GM12878 (cell line): ENCODE measurements around the gene SH2B2. TPM values are rescaled to one million over a fixed set of nuclear protein-coding genes. Genes with fewer than 3 reads are reported as not detected.

Experiments
- BACH1 ChIP-seq: fragments of 450-650 bp; IDR thresholded peaks from 2 replicates; pipeline ENCODE4 v1.6.1; 2017; ENCODE audit warnings: mild to moderate bottlenecking, borderline replicate concordance
- CHD4 ChIP-seq: fragments of 200-600 bp; sonication (generic); IDR thresholded peaks from 2 replicates; pipeline ENCODE4 v1.6.1; 2016; ENCODE audit warnings: mild to moderate bottlenecking
- FOS ChIP-seq: IDR thresholded peaks from 3 replicates; pipeline ENCODE4 v1.6.1; 2011; ENCODE audit warnings: borderline replicate concordance; ENCODE audit not compliant: insufficient read length; ENCODE audit errors: extremely low read depth
- HDAC6 ChIP-seq: fragments of 200-600 bp; sonication (generic); IDR thresholded peaks from one replicate; pipeline ENCODE4 v1.8.0; 2017; ENCODE audit warnings: antibody characterized with exemption; ENCODE audit not compliant: unreplicated experiment
- MLLT1 ChIP-seq: fragments of 450-650 bp; IDR thresholded peaks from 2 replicates; pipeline ENCODE4 v1.6.1; 2016; ENCODE audit warnings: mild to moderate bottlenecking
- PRDM15 ChIP-seq: fragments of 450-650 bp; formaldehyde crosslinking; IDR thresholded peaks from 2 replicates; pipeline ENCODE4 v1.4.0; 2020; ENCODE audit warnings: mild to moderate bottlenecking, moderate library complexity
- RBBP5 ChIP-seq: fragments of 200-600 bp; sonication (generic); conservative IDR thresholded peaks from 2 replicates; pipeline ENCODE4 v1.6.1; 2016
- RFX5 ChIP-seq: IDR thresholded peaks from 2 replicates; pipeline ENCODE4 v1.6.1; 2011; ENCODE audit warnings: low read depth, low read length, improper control_type of control experiment
- SMC3 ChIP-seq: IDR thresholded peaks from 2 replicates; pipeline ENCODE4 v1.6.1; 2011; ENCODE audit warnings: low read length, improper control_type of control experiment, borderline replicate concordance
- STAT3 ChIP-seq: IDR thresholded peaks from 2 replicates; pipeline ENCODE4 v1.6.1; 2011; ENCODE audit warnings: low read depth, low read length, improper control_type of control experiment
- TCF3 ChIP-seq: IDR thresholded peaks from 2 replicates; pipeline ENCODE4 v1.6.1; 2012; ENCODE audit warnings: low read depth, mild to moderate bottlenecking, low read length, borderline replicate concordance; ENCODE audit not compliant: insufficient read depth
- WRNIP1 ChIP-seq: IDR thresholded peaks from 2 replicates; pipeline ENCODE4 v1.6.1; 2011; ENCODE audit warnings: low read depth, low read length, improper control_type of control experiment, borderline replicate concordance
- ZBED1 ChIP-seq: IDR thresholded peaks from 2 replicates; pipeline ENCODE4 v1.6.1; 2016; ENCODE audit warnings: borderline replicate concordance
- polyA plus RNA-seq, 11 experiments: library from polyadenylated mRNA; depleted of rRNA in 4 of 11; unstranded in 6 of 11; stranded (reverse) in 5 of 11; fragments of >200 nt; fragmentation: Nextera tagmentation in 4 of 11; fragmentation: Illumina TruSeq in 1 of 11; extraction: Ambion mirVana in 4 of 11; extraction: Trizol in 1 of 11; gene quantifications; 1 replicate in 1 of 11; 2 replicates in 10 of 11; pipeline versions ENCODE4 v1.2.1 to v1.2.3, GENCODE V29; 2011 to 2016; ENCODE audit warnings: inconsistent platforms in 2 of 11, missing spikeins in 2 of 11, low read depth in 1 of 11
- total RNA-seq, 4 experiments: library from RNA; depleted of rRNA in 3 of 4; stranded (reverse); fragments of >200 nt in 3 of 4; fragmentation: Illumina TruSeq in 1 of 4; extraction: Trizol in 1 of 4; gene quantifications; 2 replicates each; pipeline versions ENCODE4 v1.2.1 to v1.2.3, GENCODE V29; 2013 to 2021
- TF ChIP-seq, protein P1 (sequence below): IDR thresholded peaks from 2 replicates; pipeline ENCODE4 v1.6.1; 2012; ENCODE audit warnings: improper control_type of control experiment, low read depth, low read length; ENCODE audit not compliant: insufficient replicate concordance
- TF ChIP-seq, protein P2 (sequence below): IDR thresholded peaks from 2 replicates; pipeline ENCODE4 v1.6.1; 2011; ENCODE audit warnings: borderline replicate concordance, low read depth, mild to moderate bottlenecking, moderate library complexity, low read length; ENCODE audit not compliant: insufficient read depth, poor library complexity, severe bottlenecking

The SH2B2 gene
- total and polyA plus RNA-seq, 10 of the 15 experiments (the other 5 are each of a cell fraction or from before 2014, with no cell fraction given), result 0.13 to 55.1 (median 7.4) TPM; not detected in 1

DNA sequence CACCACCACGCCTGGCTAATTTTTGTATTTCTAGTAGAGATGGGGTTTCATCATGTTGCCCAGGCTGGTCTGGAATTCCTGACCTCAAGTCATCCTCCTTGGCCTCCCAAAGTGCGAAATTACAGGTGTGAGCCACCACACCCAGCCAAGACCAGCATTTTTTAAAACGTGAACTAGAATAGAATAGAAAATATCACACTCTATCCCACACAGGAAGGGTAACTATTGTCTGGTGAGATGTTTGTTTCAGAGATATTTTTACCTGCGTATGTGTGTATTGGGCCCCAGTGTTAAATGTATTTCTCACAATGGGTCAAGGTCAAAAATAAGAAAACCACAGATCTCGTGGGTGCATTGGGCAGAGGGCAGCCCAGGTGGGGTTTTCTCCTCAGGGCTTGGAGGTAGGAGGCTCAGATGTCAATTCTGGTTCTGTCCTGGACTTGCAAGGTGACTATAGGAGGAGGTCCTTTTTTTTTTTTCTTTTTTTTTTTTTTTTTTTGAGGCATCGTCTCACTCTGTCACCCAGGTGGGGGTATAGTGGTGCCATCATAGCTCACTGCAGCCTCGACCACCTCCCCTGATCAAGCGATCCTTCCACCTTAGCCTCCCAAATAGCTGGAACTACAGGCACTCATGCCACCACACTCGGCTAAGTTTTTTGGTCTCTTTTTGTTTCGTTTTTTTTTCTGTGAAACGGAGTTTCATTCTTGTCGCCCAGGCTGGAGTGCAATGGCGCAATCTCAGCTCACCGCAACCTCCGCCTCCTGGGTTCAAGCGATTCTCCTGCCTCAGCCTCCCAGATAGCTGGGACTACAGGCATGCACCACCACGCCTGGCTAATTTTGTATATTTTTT is 19.0 kb downstream of the SH2B2 start (continued):
- no peak for TF ChIP-seq WRNIP1
- no peak for TF ChIP-seq CHD4
- no peak for TF ChIP-seq STAT3
- no peak for TF ChIP-seq FOS
- TF ChIP-seq SMC3, result no peak
- peak; percentile 72; the same call in 1 of the 2 replicates for TF ChIP-seq TCF3
- peak; percentile 79; the same call in 1 of the 2 replicates for TF ChIP-seq ZBED1
- TF ChIP-seq BACH1, result peak; percentile 67; the same call in 1 of the 2 replicates
- TF ChIP-seq RBBP5, result no peak
- no peak for TF ChIP-seq HDAC6
- TF ChIP-seq, protein P1, sequence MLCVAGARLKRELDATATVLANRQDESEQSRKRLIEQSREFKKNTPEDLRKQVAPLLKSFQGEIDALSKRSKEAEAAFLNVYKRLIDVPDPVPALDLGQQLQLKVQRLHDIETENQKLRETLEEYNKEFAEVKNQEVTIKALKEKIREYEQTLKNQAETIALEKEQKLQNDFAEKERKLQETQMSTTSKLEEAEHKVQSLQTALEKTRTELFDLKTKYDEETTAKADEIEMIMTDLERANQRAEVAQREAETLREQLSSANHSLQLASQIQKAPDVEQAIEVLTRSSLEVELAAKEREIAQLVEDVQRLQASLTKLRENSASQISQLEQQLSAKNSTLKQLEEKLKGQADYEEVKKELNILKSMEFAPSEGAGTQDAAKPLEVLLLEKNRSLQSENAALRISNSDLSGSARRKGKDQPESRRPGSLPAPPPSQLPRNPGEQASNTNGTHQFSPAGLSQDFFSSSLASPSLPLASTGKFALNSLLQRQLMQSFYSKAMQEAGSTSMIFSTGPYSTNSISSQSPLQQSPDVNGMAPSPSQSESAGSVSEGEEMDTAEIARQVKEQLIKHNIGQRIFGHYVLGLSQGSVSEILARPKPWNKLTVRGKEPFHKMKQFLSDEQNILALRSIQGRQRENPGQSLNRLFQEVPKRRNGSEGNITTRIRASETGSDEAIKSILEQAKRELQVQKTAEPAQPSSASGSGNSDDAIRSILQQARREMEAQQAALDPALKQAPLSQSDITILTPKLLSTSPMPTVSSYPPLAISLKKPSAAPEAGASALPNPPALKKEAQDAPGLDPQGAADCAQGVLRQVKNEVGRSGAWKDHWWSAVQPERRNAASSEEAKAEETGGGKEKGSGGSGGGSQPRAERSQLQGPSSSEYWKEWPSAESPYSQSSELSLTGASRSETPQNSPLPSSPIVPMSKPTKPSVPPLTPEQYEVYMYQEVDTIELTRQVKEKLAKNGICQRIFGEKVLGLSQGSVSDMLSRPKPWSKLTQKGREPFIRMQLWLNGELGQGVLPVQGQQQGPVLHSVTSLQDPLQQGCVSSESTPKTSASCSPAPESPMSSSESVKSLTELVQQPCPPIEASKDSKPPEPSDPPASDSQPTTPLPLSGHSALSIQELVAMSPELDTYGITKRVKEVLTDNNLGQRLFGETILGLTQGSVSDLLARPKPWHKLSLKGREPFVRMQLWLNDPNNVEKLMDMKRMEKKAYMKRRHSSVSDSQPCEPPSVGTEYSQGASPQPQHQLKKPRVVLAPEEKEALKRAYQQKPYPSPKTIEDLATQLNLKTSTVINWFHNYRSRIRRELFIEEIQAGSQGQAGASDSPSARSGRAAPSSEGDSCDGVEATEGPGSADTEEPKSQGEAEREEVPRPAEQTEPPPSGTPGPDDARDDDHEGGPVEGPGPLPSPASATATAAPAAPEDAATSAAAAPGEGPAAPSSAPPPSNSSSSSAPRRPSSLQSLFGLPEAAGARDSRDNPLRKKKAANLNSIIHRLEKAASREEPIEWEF, result no peak
- TF ChIP-seq, protein P2, sequence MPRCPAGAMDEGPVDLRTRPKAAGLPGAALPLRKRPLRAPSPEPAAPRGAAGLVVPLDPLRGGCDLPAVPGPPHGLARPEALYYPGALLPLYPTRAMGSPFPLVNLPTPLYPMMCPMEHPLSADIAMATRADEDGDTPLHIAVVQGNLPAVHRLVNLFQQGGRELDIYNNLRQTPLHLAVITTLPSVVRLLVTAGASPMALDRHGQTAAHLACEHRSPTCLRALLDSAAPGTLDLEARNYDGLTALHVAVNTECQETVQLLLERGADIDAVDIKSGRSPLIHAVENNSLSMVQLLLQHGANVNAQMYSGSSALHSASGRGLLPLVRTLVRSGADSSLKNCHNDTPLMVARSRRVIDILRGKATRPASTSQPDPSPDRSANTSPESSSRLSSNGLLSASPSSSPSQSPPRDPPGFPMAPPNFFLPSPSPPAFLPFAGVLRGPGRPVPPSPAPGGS, result peak; percentile 82
- TF ChIP-seq MLLT1, result no peak; the same call in none of the 2 replicates
- TF ChIP-seq RFX5, result no peak
- TF ChIP-seq PRDM15, result no peak
